ENCODE results near the gene ZDHHC11. TPM values are rescaled to one million over a fixed set of nuclear protein-coding genes. Genes with fewer than 3 reads are reported as not detected.
"Not testable (repeated sequence)": the region's sequence is repeated elsewhere in the genome, so short reads cannot be mapped to it uniquely, and the experiment has no call there.

Gene ZDHHC11
- total and polyA plus RNA-seq, 9 donors: 1.1 to 25.6 (median 4.7) TPM

DNA sequence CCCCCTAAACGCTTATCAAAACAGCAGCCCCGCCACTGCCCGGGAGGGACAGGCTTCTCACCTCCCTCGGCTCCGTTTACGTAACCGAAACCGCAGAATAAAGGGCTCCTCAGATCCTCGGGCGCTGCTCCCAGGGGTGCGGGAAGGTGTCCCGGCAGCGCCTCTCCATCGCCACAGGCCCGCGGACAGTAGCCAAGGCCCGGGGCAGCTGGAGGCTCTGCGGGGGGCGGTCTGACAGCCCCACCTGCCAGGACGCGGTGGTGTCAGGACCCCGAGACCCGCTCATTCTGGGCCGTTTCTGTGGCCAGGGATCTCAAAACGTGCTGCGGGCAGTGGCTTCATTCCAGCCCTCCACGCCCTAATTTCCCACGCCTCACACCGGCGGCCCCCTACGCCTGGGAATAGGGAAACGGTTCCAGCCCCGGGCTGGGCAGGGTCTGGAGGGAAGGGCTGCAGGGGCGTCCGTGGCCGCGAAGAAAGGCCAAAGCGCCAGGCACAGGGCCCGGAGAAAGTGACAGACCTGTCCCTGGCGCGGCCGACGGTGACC, 66.8 kb downstream of the ZDHHC11 start:
- DNase-seq: peak; percentile 38 to 62 (median 48)
- WGBS, 3 donors: 0 to 1% (median 1%) methylated on average over 43 of the region's 43 CpGs
- H3K4me1 ChIP-seq (ENCODE audit: insufficient read depth); H3K36me3 ChIP-seq; H3K9me3 ChIP-seq; intact Hi-C loops (cut with DNase I); H3K27me3 ChIP-seq; H3K27ac ChIP-seq: not testable (repeated sequence)
- peak overlapping the region; percentile 52 for H3K4me3 ChIP-seq

GRCh38 chr5:783049-783802, 67.6 kb downstream of the ZDHHC11 start:
- peak overlapping the region; percentile 20 for H3K4me3 ChIP-seq
- H3K9me3 ChIP-seq; H3K36me3 ChIP-seq; intact Hi-C loops (cut with DNase I); H3K27ac ChIP-seq; H3K27me3 ChIP-seq; H3K4me1 ChIP-seq (ENCODE audit: insufficient read depth): not testable (repeated sequence)
- DNase-seq: peak; percentile 51 to 72 (median 61)
- 2 to 4% (median 2%) methylated on average over 10 to 31 of the region's 31 CpGs for WGBS, 3 donors

DNA sequence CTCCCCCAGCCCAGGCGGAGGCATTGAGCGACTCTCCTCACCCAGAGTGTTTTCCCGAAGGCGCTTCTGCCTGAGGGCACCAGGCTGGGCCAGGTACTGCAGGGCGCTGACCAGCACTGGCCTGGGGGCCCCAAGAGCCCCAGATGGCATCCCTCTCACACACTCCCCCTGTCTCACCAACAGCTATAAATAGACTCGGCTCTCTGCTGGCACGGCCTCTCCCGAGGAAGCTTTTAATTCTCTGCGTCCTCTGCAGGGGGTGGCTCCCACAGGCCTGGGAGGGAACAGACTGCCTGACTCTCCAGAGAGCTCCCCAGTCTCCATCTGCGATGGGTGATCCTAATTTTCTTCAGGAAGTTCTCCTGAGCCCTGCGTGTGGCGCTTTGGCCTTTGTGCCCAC, 68.4 kb downstream of the ZDHHC11 start:
- WGBS, 3 donors: no CpG with 5 or more reads among the region's 12 CpGs
- intact Hi-C loops (cut with DNase I); H3K36me3 ChIP-seq: not testable (repeated sequence)

DNA sequence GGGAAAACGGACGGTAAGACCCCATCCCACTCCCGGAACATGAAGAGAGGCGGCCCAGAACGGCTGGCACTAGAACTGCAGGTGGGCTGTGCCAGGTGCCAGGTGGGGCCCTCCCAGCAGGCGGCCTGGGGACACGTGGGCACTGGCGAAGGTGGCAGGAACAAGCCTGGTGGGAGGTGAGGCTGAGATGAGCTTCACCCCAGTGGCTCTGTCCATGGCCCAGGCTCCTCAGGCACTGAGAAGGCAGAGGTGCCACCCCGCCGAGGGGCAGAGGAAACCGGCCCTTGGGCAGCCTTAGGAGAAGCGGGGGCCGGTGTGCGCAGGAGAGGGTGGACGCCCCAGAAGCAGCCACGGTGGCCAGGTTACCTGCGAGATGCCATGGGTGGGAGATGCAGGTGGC, 70.2 kb downstream of the ZDHHC11 start:
- H3K4me1 ChIP-seq (ENCODE audit: insufficient read depth); H3K4me3 ChIP-seq; intact Hi-C loops (cut with DNase I); H3K9me3 ChIP-seq; DNase-seq; H3K36me3 ChIP-seq; H3K27me3 ChIP-seq; H3K27ac ChIP-seq: not testable (repeated sequence)
- WGBS, 3 donors: 85 to 94% (median 88%) methylated on average over 16 to 17 of the region's 17 CpGs

More for the DNA sequence above, 68.4 kb downstream of the ZDHHC11 start:
- not testable (repeated sequence) for H3K4me3 ChIP-seq; H3K9me3 ChIP-seq; DNase-seq; H3K27me3 ChIP-seq; H3K4me1 ChIP-seq (ENCODE audit: insufficient read depth); H3K27ac ChIP-seq

DNA sequence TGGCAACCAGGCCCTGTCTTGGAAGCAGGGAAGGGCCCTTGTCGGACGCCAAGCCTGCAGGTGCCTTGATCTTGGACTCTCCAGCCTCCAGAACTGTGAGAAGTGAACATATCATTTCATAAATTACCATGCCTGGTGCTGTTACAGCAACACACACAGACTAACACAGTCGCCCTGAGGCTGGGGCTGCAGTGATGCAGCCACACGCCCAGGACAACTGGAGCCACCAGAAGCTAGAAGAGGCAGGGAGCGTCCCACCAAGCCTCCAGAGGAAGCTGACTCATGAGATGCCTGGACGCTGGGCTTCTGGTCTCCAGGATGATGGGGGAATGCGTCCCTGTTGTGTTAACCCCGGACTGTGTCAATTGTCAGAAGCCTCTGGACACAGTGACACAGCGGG, 71.8 kb downstream of the ZDHHC11 start:
- 88 to 94% (median 89%) methylated on average over 4 to 9 of the region's 9 CpGs for WGBS, 3 donors
- not testable (repeated sequence) for DNase-seq; H3K36me3 ChIP-seq; H3K27ac ChIP-seq; H3K9me3 ChIP-seq; H3K4me3 ChIP-seq; H3K4me1 ChIP-seq (ENCODE audit: insufficient read depth); H3K27me3 ChIP-seq
- intact Hi-C loops (cut with DNase I): loop anchor here in 1 of 4 donors (5.0 kb wide), 1 partner anchor 77 kb away; no protein-coding TSS in a partner anchor

GRCh38 chr5:778421-778820, 72.4 kb downstream of the ZDHHC11 start:
- not testable (repeated sequence) for H3K4me1 ChIP-seq (ENCODE audit: insufficient read depth); DNase-seq; H3K27me3 ChIP-seq; H3K27ac ChIP-seq; H3K4me3 ChIP-seq; H3K9me3 ChIP-seq; H3K36me3 ChIP-seq
- WGBS, 3 donors: 92% methylated on average over 4 to 5 of the region's 6 CpGs
- intact Hi-C loops (cut with DNase I): loop anchor here in 1 of 4 donors (5.0 kb wide), 1 partner anchor 76 kb away; no protein-coding TSS in a partner anchor

GRCh38 chr5:777756-778161, 73.0 kb downstream of the ZDHHC11 start:
- TF ChIP-seq, protein P1, sequence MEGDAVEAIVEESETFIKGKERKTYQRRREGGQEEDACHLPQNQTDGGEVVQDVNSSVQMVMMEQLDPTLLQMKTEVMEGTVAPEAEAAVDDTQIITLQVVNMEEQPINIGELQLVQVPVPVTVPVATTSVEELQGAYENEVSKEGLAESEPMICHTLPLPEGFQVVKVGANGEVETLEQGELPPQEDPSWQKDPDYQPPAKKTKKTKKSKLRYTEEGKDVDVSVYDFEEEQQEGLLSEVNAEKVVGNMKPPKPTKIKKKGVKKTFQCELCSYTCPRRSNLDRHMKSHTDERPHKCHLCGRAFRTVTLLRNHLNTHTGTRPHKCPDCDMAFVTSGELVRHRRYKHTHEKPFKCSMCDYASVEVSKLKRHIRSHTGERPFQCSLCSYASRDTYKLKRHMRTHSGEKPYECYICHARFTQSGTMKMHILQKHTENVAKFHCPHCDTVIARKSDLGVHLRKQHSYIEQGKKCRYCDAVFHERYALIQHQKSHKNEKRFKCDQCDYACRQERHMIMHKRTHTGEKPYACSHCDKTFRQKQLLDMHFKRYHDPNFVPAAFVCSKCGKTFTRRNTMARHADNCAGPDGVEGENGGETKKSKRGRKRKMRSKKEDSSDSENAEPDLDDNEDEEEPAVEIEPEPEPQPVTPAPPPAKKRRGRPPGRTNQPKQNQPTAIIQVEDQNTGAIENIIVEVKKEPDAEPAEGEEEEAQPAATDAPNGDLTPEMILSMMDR (IDR thresholded peaks at IDR 0.05): no peak
- H3K9me3 ChIP-seq: no peaks in the 10 kb centered on the region
- intact Hi-C loops (cut with DNase I): loop anchor here in 2 of 4 donors (2.0 to 5.0 kb wide), 2 partner anchors 75 to 95 kb away; no protein-coding TSS in a partner anchor
- DNase-seq: peak in 1 of 5 donors; percentile 27
- no peaks in the 10 kb centered on the region for H3K36me3 ChIP-seq
- no peak overlapping the region for H3K4me3 ChIP-seq
- no peaks in the 10 kb centered on the region for H3K4me1 ChIP-seq (ENCODE audit: insufficient read depth)
- 88 to 91% (median 91%) methylated on average over 36 of the region's 36 CpGs for WGBS, 3 donors
- H3K27me3 ChIP-seq: no peaks in the 10 kb centered on the region
- H3K27ac ChIP-seq: no peak overlapping the region
